GM18907 (cell line): ENCODE data around the gene TMEM106C.
A peak's percentile ranks its signal among the peaks of the same experiment; 100 is the strongest.

Experiments
- ATAC-seq: cut with Tn5 transposase; IDR thresholded peaks from one replicate; pipeline ENCODE4 v1.9.1; 2021; ENCODE audit warnings: mild to moderate bottlenecking, moderate library complexity; ENCODE audit not compliant: unreplicated experiment

The TMEM106C gene

GRCh38 chr12:47979166-47979565, 15.8 kb downstream of the TMEM106C start:
- ATAC-seq: no peak

GRCh38 chr12:47979686-47980085, 16.3 kb downstream of the TMEM106C start:
- no peak for ATAC-seq

- no peak for ATAC-seq
These were observed 16.8 kb downstream of the TMEM106C start for GRCh38 chr12:47980197-47980596.

- no peak for ATAC-seq
These were observed 17.5 kb downstream of the TMEM106C start for GRCh38 chr12:47980779-47981495.

GRCh38 chr12:47981496-47982260, 18.3 kb downstream of the TMEM106C start:
- ATAC-seq: no peak

- ATAC-seq: no peak
These were observed 18.9 kb downstream of the TMEM106C start for GRCh38 chr12:47982311-47982710.

DNA sequence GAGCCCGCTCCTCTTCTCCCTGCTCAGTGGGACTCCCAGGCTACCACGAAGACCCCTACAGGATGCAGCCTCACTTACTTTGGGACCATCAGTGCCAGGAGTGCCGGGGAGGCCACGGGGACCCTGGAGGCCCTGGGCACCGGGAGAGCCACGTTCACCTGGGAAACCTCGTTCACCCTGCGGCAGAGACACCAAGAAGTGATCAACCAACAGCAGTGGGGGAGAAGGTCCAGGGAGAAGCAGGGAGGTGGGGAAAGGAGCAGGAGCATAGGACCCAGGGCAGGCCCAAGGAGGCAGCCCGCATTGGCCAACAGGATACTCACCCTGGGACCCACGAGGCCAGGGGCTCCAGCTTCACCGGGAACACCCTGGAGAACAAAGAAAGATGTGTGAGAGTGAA, 19.4 kb downstream of the TMEM106C start:
- ATAC-seq: no peak

GRCh38 chr12:47983541-47984115, 20.2 kb downstream of the TMEM106C start:
- no peak for ATAC-seq

DNA sequence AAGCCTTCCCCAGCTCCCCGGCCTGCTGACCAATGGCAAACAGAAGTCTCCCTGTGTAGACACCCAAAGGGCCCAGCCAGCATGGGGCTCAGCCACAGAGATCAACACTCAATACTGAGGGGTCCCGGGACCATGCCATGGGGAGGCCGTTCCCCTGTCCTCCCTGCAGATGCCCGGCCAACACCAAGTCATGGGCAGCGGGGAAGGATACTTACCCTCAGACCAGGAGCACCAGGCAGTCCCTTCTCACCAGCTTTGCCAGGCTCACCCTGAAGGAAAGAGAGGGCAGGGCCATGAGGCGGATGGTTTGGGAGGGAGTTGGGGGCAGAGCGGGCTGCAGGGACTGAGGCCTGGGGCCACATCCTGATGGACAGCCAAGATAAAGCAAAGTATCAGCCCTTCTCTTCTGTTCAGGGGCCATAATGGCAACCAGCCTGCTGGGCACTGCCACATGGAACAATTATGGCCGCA, 21.0 kb downstream of the TMEM106C start:
- no peak for ATAC-seq

DNA sequence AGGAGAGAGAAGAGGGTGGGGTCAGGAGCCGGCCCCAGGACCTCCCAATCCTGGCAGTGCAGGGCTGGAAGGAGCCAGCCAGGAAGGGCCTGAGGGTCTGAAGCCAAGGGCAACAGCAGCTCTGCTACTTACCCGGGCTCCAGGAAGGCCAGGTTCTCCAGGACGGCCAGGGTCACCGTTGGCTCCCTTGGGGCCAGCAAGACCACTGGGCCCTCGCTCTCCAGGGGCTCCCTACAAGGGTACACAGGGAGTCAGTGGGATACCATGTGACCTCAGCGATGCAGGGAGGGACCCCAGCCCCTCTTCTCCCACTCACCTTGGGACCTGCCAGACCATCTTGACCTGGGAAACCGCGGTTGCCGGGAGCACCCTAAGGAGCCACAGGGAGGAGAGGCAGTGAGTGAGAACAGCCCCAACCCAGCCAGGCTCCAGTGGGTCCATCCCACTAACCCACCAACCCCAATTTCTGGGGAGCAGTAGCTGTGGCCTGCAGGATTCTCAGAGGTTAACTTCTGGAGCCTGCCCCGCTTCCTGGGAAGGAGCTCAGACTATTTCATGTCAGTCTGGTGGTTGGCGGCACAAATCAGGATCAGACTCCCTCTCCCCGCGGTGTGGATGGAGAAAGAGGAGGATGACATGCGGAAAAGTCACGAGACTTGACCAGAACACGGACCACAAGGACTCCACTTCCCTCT, 22.3 kb downstream of the TMEM106C start:
- ATAC-seq: no peak

GRCh38 chr12:47986291-47986660, 22.9 kb downstream of the TMEM106C start:
- ATAC-seq: no peak

DNA sequence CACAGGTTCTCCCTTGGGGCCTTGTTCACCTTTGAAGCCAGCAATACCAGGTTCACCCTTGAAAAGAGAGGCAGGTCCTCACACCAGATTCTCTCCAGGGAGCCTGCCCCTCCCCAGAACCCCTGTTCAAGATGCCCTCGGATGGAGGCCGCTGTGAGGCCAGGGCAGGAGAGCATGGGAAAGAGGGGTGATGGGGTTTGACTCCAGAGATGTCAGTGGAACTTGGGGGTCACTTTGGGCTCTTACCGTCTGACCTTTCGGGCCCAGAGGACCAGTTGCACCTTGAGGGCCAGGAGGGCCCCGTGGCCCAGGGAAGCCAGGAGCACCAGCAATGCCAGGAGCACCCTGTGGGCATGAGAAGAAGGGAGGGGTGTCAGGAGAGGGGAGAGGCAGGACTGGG, 23.4 kb downstream of the TMEM106C start:
- no peak for ATAC-seq

DNA sequence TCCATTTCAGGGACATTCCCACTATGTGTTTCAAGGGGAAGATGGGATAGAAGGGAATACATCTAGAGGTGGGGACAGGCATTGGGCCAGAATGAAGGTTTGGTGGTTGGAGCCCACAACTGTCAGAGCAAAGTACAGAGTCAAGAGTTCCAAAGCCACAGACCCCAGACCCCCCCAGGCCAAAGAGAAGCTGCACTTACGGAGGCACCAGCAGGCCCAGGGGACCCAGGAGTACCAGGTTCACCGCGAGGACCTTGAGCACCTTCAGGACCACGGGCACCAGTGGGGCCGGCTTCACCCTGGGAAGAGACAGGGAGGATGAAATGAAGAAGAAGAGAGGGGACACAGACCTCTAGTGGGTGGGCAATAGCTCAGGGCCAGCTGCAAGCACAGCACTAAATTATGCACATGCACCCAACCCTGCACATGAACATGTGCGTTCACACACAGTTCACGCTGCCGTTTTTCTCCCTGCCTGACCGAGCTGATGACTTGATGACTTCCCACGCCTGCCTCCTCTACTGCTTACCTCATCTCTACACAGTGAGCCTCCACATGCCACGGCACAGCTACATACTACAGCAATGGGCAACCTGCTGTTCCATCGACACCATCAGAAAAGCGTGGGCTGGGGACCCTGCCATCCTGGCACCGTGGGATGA, 24.1 kb downstream of the TMEM106C start:
- no peak for ATAC-seq

GRCh38 chr12:47988073-47989022, 25.0 kb downstream of the TMEM106C start:
- no peak for ATAC-seq

- ATAC-seq: no peak
These were observed 25.6 kb downstream of the TMEM106C start for GRCh38 chr12:47989023-47989417.

DNA sequence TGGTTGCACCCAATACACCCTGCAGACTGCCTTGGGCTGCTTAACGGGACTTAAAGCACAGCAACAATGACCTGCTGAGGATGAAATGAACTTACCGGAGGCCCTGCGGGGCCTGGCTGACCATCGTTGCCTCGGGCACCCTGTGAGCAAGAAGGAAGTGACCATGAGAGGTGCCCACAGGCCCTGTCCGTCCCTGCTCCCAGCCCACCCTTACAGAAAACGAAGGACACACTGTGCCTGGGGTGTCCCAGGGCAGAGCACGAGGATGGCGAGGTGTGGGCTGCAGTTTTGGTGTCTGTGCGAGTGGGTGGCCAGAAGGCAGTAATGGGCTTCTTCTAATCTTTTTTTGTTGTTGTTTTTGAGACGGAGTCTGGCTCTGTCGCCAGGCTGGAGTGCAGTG, 26.3 kb downstream of the TMEM106C start:
- ATAC-seq: no peak

DNA sequence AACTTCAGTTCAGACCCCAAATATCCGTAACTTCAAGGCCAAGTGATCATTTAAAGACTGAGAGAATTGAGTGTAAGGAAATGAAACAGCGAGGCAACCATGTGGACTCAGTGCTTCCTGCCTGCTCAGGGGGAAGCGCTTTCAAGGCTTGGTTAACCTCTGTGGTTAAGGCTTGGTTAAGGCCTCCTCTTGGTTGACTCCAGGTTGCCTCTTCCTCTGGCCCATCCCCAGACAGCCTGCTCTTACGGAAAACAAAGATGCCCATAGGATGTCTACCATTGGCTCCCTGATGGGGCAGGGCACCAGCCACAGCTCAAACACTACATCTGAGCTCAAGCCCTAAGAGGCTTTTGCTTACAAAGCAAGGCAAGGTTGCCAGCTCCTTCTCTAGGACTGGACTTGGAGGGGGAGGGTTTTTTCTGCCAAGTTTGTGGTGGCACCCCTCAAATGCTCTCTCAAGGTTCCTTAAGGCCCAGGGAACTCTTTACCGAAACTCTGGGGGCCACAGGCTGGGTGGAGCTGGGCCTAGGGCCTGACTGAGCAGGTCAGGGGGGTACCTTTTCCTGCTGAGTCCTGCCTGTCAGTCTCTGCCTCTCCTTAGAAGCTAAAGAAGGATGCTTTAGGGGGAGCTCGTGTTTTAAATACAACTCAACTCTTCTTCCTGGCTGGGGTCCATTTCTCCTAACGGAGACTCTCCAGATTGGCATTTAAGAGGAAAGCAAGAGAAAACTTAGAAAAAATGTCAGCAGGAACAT, 27.1 kb downstream of the TMEM106C start:
- peak; percentile 97 for ATAC-seq

- ATAC-seq: no peak
These were observed 28.0 kb downstream of the TMEM106C start for GRCh38 chr12:47991106-47992061.
